Measurements from ENCODE around the gene RIN3.

RIN3 gene

DNA sequence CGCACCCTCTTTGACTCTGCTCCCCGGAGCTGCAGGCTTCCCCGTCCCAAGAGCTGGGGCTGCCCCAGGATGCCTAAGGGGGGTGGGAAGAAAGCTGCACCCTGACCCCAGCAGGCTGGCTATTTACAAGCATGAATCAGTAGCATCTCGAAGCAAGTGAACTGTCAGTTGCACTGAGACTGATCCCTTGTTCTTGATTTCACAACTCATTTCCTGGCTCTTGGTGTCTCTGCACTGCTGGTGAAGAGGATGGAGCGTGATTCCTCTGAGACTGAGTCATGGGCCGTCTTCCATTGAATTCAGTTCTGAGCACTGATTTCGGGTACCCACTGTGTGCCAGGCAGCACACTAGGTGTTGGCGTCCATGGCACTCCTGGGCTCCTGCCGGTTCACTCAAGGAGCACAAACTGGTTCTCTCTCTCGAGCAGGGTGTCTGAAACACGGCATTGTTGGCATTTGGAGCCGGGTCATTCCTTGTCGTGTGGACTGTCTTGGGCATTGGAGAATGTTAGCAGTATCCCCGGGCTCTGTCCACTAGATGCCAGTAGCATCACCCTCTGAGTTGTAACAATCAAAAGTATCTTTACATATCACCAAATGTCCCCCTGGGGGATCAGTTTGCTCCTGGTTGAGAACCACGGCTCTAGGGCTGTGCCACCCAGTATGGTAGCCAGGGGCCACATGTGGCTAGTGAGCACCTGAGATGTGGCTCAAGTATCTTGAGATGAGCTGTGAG, 86.9 kb downstream of the RIN3 start:
- no peak for DNase-seq
- H3K4me1 ChIP-seq (ENCODE audit: low read length): no peaks in the 10 kb centered on the region

DNA sequence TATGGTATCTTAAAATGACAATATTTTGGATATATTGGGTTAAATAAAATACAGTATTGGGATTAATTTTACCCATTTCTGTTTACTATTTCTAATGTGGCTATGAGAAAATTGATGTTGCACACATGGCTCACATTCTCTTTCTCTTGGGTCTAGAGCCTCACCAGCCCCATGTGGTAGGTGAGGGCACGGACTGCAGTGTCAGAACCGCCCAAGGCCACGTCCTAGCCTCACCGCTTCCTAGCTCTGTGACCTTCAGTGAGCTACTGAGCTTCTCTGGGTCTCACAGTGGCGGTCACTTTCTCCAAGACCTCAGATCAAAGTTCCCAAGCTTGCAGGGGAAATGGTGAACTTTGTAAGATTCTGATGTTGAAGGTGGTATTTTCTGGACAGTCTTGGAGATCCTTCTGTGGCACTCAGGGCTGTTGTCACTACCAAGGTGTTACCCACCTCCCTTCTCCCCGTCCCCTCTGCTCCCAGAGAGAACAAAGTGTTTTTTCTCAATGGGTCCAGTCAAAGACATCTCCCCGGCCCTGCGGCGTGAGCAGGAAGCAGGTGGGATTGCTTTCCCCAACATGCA, 87.6 kb downstream of the RIN3 start:
- DNase-seq: no peak
- no peak overlapping the region for H3K9ac ChIP-seq (ENCODE audit: low read length)

More for the DNA sequence above, 86.9 kb downstream of the RIN3 start:
- no peaks in the 10 kb centered on the region for H3K27me3 ChIP-seq (replicated peaks; ENCODE audit: insufficient read depth, low read length)
- H3F3A ChIP-seq (ENCODE audit: insufficient read depth, low read length): no peaks in the 10 kb centered on the region
- H3K4me3 ChIP-seq (ENCODE audit: low read length): no peak overlapping the region
- no peak overlapping the region for H2AFZ ChIP-seq (ENCODE audit: low read length)
- H3K79me2 ChIP-seq (ENCODE audit: low read length): no peaks in the 10 kb centered on the region
- H3K36me3 ChIP-seq (replicated peaks; ENCODE audit: insufficient read depth, low read length): no peaks in the 10 kb centered on the region
- no peak overlapping the region for H3K27ac ChIP-seq (ENCODE audit: low read length)
- no peak overlapping the region for H3K4me2 ChIP-seq (ENCODE audit: low read depth, low read length)
- H3K9me3 ChIP-seq (replicated peaks; ENCODE audit: insufficient read depth, low read length): no peaks in the 10 kb centered on the region
- TF ChIP-seq EZH2 (optimal IDR thresholded peaks at IDR 0.05; ENCODE audit: low read depth, low read length) (no peak), EZH2phosphoT487 (IDR thresholded peaks at IDR 0.05; ENCODE audit: low read length) (no peak)
- TF ChIP-seq, protein P1, sequence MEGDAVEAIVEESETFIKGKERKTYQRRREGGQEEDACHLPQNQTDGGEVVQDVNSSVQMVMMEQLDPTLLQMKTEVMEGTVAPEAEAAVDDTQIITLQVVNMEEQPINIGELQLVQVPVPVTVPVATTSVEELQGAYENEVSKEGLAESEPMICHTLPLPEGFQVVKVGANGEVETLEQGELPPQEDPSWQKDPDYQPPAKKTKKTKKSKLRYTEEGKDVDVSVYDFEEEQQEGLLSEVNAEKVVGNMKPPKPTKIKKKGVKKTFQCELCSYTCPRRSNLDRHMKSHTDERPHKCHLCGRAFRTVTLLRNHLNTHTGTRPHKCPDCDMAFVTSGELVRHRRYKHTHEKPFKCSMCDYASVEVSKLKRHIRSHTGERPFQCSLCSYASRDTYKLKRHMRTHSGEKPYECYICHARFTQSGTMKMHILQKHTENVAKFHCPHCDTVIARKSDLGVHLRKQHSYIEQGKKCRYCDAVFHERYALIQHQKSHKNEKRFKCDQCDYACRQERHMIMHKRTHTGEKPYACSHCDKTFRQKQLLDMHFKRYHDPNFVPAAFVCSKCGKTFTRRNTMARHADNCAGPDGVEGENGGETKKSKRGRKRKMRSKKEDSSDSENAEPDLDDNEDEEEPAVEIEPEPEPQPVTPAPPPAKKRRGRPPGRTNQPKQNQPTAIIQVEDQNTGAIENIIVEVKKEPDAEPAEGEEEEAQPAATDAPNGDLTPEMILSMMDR (IDR thresholded peaks at IDR 0.05; ENCODE audit: low read length): no peak
- no peaks in the 10 kb centered on the region for H3K9me2 ChIP-seq (replicated peaks; ENCODE audit: insufficient read depth, low read length)
- no peaks in the 10 kb centered on the region for H4K20me1 ChIP-seq (ENCODE audit: insufficient read depth, low read length)
- H3K9ac ChIP-seq (ENCODE audit: low read length): no peak overlapping the region

DNA sequence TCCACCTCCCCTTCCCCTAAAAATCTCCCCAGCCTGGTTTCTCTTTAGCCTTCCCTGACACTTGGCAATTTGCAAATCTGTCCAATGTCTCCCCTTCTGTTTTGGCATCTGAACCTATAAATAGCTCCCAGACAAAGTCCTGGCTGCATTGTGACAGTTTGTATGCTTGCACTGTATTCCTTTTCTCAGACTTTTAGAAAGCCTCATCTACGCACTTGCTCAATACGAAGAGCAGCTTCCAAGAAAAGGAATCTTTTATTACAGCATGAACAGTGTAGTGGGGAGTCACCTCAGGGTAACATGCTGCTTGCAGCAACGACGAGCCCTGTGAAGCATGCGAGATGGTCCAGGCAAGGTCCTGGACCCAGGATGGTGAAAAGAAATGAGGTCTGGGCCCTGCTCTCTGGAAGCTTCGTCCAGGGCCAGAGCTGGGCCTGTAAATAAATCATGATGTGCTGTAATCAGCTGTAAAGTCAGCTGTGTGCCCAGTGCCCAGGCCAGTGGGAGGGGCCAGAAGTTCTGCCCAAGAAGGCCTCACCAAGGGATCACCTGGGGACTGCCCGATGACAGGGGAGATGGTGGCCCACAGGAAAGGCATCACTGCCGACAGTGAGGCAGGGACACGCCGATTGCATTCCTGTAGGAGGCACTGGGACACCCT, 88.3 kb downstream of the RIN3 start:
- Histone ChIP-seq H3K36me3 (replicated peaks; ENCODE audit: insufficient read depth, low read length) (no peaks in the 10 kb centered on the region), H3K9me3 (replicated peaks; ENCODE audit: insufficient read depth, low read length) (no peaks in the 10 kb centered on the region), H3K4me2 (ENCODE audit: low read depth, low read length) (no peak overlapping the region), H3K4me1 (ENCODE audit: low read length) (no peaks in the 10 kb centered on the region), H3K9ac (ENCODE audit: low read length) (no peak overlapping the region), H3K27ac (ENCODE audit: low read length) (no peak overlapping the region), H4K20me1 (ENCODE audit: insufficient read depth, low read length) (no peaks in the 10 kb centered on the region), H3K27me3 (replicated peaks; ENCODE audit: insufficient read depth, low read length) (no peaks in the 10 kb centered on the region), H3K79me2 (ENCODE audit: low read length) (no peaks in the 10 kb centered on the region), H3K4me3 (ENCODE audit: low read length) (no peak overlapping the region), H3F3A (ENCODE audit: insufficient read depth, low read length) (no peaks in the 10 kb centered on the region), H3K9me2 (replicated peaks; ENCODE audit: insufficient read depth, low read length) (no peaks in the 10 kb centered on the region), H2AFZ (ENCODE audit: low read length) (no peak overlapping the region)
- no peak for DNase-seq
- TF ChIP-seq EZH2 (optimal IDR thresholded peaks at IDR 0.05; ENCODE audit: low read depth, low read length) (no peak), EZH2phosphoT487 (IDR thresholded peaks at IDR 0.05; ENCODE audit: low read length) (no peak)
- TF ChIP-seq, protein P1 (IDR thresholded peaks at IDR 0.05; ENCODE audit: low read length): no peak

More for the DNA sequence above, 87.6 kb downstream of the RIN3 start:
- Histone ChIP-seq H3K27me3 (replicated peaks; ENCODE audit: insufficient read depth, low read length) (no peaks in the 10 kb centered on the region), H3K9me3 (replicated peaks; ENCODE audit: insufficient read depth, low read length) (no peaks in the 10 kb centered on the region), H2AFZ (ENCODE audit: low read length) (no peak overlapping the region), H3K4me3 (ENCODE audit: low read length) (no peak overlapping the region), H3K27ac (ENCODE audit: low read length) (no peak overlapping the region), H3K79me2 (ENCODE audit: low read length) (no peaks in the 10 kb centered on the region), H4K20me1 (ENCODE audit: insufficient read depth, low read length) (no peaks in the 10 kb centered on the region), H3F3A (ENCODE audit: insufficient read depth, low read length) (no peaks in the 10 kb centered on the region), H3K9me2 (replicated peaks; ENCODE audit: insufficient read depth, low read length) (no peaks in the 10 kb centered on the region), H3K36me3 (replicated peaks; ENCODE audit: insufficient read depth, low read length) (no peaks in the 10 kb centered on the region), H3K4me2 (ENCODE audit: low read depth, low read length) (no peak overlapping the region), H3K4me1 (ENCODE audit: low read length) (no peaks in the 10 kb centered on the region)
- TF ChIP-seq EZH2phosphoT487 (IDR thresholded peaks at IDR 0.05; ENCODE audit: low read length): no peak
- TF ChIP-seq EZH2 (optimal IDR thresholded peaks at IDR 0.05; ENCODE audit: low read depth, low read length): no peak
- TF ChIP-seq, protein P1 (IDR thresholded peaks at IDR 0.05; ENCODE audit: low read length): no peak
